CD4-positive, alpha-beta T cell treated with Interleukin-1 beta for 1 hour (primary cell): ENCODE results near the gene CCDC184.
"Not testable (repeated sequence)": the region's sequence is repeated elsewhere in the genome, so short reads cannot be mapped to it uniquely, and the experiment has no call there.

ENCODE experiments used
- DNase-seq, 2 donors: peaks; one replicate each; pipeline ENCODE4 v3.0.0-alpha.2; 2020 to 2022

The CCDC184 gene

DNA sequence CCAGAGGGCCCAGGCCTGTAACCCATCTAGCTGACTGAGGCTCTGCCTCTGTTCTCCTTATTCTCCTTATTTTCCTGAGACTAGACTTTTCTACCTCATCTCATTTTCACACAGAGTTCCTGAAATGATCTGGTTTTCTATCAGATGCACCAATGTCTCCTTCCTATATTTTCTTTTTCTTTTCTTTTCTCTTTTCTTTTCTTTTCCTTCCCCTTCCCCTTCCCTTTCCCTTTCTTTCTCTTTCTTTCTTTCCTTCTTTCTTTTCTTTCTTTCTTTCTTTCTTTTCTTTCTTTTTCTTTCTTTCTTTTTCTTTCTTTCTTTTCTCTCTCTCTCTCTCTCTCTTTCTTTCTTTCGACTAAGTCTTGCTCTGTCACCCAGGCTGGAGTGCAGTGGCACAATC, 3.0 kb upstream of the CCDC184 start:
- no peak for DNase-seq

DNA sequence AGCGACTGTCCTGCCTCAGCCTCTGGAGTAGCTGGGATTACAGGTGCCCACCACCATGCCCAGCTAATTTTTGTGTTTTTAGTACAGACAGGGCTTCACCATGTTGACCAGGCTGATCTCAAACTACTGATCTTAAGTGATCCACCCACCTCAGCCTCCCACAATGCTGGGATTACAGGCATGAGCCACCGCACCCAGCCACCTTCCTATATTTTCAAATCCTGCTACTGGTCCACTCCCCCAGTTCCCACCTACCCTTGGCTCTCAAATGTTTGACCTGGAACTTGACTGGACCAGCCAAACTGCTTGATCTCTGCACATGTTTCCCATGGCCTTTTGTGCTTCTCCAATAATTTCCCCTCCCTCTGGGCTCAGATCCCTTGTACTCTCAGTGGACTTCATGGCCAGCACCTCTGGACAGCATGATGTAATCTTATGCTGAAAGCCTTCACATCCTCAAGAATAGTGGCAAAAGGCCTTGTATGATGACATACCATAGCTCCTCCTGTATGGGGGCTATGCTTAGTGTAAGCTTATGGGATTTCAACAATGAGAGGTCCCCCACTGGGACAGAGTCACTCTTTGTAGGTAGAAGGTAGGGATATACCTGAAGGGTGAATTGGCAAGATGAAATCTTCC, 2.5 kb upstream of the CCDC184 start:
- no peak for DNase-seq

DNA sequence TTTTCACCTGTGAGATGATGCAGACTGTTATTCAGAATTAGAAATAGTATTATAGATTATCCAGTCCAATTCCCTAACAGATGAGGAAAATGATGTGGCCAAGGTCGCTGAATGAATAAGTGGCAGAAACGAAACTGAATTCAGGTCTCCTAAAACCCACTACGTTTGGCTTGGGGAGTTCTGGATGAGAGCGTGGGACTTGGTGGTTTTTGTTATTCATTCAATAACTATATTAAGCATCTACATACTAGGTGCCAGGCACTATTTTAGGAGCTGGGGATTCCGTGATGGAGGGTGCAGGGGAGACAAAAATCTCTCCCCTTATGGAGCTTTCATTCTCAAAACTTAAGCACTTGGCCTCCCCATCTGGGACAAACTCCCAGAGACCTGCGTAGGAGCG, 813 bp upstream of the CCDC184 start:
- DNase-seq, result no peak

DNA sequence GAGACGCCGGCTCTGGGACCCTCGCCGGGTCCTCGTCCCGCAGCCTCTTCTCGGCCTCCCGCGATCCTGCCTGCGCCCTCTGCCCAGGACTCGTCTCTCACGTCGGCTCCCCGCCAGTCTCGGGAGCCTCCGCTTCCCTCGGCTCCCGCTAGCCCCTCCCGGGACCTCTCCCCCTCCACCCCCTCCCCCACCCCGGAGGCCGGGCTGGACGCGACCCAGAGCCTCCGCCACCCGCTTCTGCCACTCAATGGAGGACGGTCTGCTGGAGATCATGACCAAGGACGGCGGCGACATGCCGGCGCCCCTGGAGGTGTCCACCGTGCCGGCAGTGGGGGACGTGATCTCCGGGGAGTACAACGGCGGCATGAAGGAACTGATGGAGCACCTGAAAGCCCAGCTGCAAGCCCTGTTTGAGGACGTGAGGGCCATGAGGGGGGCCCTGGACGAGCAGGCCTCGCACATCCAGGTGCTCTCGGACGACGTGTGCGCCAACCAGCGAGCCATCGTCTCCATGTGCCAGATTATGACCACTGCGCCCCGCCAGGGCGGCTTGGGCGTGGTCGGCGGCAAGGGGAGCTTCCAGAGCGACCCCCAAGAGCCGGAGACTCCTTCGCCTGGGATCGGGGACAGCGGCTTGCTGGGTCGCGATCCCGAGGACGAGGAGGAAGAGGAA, 568 bp downstream of the CCDC184 start:
- peak; percentile 20 to 33 for DNase-seq

DNA sequence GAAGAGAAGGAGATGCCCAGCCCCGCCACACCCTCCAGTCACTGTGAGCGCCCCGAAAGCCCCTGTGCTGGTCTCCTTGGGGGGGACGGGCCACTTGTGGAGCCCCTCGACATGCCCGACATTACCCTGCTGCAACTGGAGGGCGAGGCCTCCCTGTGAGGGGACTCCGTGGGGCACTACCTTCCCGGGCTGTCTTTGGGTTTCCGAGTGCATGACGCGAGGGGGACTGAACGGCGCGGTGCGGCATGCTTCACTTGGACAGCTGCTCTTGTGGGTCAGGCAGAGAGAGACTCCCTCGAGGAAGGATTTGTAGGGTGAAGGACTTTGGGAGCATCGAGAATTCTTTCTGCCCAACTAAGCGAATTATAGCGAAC, 1.1 kb downstream of the CCDC184 start:
- no peak for DNase-seq

DNA sequence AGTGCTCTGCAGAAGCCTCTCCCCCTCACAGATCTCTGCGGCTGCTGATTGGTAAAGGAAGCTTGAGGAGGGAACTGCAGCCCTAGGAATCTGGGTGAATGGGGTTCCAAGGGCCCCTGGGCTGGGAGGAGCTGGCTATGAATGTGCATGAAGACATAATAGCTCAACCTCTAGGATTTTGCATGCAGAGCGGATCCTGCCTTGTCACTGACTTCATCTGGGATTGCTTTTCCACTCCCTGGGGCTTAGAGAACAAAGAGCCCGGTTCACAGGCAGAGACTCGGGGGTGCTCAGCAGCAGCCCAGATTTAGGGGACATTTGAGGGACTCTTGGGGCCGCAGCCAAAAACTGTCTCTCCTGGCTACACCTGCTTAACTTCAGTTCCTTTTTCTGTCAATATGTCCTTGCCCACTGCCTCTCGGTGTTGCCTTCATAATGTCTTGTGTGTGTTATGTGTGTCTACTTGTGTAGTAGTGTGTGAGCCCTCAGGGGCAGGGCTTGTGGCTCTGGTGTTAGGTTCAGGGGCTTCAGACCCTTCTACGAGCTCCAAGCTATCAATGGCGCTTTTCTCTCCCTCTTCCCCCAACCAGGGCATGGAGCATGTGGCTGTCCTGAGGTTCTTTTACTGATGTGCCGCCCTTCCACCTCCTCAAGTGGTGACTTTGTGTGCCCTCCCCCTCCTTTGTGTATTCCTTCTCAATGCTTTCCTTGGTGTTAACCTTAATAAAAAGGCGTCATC, 1.9 kb downstream of the CCDC184 start:
- DNase-seq, result no peak

DNA sequence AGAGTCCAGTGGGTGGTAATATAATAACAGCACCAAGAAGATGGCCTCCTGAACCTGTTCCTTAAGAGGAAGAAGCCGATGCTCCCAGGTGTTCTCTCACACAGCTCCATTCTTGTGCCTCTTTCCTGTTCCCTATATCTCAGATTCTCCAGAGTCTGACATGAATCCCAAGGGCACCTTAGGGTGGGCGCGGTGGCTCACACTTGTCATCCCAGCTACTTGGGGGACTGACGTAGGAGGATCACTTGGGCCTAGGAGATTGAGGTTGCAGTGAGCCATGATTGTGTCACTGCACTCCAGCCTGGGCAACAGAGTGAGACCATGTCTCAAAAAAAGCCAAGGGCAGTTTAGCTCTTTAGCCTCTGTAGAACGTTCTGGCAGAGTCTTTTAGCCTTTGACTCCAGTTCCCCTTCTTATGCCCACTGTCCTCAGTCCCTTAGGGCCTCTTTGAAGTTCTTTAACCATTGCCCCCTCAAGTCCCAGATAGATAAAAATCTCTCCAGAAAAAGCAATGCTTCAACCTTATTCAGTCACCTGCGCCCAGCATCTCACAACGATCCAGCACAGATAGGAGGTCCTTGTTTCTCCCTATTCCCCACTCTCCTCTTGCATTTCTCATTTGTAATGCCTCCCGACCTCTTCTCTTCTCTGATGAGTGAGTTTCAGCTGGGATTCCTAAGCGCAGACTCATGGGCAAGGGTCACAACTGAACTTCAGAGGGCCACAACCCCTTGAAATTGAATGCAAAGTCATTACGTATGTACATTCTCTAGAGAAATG, 4.7 kb downstream of the CCDC184 start:
- DNase-seq, result no peak

DNA sequence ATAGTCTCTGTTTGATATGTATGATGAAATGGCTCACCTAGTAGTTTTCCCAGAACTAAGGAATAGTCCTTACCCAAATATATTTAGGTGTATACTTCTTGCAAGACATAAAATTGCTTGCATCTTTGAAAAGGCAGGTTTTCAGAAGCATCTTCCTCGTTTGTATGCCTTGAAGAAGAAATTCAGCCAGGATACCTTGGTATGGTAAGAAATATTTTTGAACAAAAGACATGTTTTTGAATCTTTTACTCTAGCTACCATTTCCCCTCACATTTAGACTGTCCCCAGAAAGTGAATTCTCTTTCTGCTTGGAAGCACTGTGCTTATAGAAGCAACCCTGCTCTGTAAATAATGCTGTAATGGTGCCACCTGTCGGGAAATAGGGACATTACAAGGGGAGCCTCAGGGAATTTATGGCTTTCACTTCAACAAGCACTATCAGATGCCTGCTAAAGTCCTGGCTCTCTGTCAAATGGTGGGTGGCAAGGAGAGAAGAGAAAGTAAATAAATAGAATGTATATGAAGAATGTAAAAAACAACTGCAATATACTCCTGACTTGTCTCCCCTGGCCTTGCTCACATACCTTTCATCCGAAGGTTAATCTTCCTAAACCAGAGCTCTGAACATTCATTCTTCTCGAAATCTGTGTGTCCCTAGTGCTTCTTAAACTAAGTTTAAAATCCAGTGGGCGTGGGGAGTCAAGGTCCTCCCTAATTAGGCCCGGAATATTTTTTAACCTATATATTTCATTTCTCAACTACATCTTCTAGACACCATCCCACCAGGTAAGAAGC, 6.1 kb downstream of the CCDC184 start:
- DNase-seq, result peak; percentile 64 to 81

DNA sequence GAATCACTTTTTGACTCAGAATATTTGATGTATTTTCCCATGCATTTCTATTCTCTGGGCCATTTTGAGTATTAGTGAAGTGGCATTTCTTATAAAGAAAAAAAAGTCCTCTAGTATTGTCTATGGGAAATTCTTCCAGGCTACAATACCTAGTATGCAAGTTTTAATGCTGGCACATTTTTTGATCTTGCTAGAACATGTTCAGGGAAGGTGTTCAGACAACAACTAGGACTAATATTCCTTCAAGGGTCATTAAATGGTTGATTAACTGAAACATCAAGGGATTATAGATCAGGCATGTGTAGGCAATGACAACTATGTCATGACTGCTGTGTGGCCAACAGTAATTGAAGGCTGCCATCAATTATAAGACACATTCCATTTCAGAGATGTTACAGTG, 7.7 kb downstream of the CCDC184 start:
- DNase-seq, result no peak

DNA sequence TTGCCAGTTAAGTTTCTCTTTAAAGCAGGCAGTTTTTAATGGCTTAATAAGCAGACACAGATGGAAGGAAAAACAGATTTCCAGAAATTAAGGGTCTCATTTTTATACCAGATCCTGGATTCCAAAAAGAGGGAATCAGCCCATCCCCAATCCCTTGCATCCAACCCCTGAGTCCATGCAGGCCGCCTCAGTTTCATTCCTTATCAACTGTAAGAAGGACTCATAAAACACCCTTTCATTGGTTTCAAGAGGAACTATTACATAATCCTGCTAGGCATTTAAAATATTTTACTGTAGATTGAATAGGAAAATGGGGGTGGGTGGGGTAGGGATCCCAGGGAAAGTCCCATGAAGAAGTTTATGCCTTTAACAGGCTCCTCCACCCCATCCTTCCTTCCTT, 9.4 kb downstream of the CCDC184 start:
- no peak for DNase-seq

DNA sequence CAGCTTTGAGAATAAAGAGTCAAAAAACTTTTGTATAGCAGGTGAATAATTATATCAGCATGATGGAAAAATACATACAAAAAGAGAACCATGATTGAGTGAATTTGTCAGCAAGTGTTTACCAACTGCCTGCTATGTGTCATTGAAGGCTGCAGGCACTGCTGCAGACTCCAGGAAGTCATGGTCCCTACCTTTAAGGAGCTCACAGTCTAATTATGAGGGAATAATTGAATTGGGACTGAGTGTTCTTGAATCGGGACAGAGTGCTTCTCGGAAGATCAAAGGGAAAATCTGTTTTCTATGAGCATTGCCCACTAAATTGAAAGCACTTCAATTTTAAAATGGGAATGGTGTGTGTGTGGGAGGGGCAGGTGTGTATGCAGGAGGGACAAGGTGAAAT, 10.2 kb downstream of the CCDC184 start:
- no peak for DNase-seq

DNA sequence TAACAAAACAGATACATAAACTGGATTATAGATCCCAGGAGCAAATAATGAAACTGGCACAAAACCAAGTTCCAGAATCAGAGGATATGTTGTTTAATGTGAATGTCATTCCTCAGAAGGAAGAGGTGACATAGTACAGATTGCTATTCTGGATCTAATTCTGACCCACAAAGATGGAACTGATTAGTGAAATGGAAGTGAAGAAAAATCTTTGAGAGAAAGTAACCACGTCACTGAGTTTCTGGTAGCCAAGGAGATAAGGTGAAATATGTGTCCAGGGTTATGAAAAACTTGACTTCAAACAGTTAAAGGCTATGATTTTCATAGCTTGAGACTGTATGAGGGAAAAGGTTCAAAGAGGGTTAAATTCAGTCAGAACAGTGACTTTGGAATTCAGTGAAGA, 11.4 kb downstream of the CCDC184 start:
- DNase-seq, result no peak

DNA sequence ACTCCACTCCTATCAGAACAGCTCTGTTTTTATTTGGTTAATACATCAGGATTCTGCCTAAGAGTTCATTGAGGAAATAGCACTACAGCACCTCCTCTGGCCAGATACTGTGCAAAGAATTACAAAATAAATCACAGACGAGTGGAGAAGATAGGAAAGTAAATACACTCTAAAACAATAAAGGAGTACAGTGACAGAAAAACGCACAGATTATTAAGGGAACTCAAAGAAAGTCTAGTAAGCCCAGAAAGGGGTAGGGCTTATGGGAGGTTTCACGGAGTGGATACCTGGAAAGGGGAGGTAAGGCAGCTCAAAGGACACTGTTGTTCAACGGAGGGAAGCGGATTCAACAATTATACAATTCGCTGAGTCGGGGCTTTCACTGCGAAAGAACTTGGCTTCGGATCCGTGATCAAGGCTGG, 14.1 kb downstream of the CCDC184 start:
- peak; percentile 3 to 53 for DNase-seq

DNA sequence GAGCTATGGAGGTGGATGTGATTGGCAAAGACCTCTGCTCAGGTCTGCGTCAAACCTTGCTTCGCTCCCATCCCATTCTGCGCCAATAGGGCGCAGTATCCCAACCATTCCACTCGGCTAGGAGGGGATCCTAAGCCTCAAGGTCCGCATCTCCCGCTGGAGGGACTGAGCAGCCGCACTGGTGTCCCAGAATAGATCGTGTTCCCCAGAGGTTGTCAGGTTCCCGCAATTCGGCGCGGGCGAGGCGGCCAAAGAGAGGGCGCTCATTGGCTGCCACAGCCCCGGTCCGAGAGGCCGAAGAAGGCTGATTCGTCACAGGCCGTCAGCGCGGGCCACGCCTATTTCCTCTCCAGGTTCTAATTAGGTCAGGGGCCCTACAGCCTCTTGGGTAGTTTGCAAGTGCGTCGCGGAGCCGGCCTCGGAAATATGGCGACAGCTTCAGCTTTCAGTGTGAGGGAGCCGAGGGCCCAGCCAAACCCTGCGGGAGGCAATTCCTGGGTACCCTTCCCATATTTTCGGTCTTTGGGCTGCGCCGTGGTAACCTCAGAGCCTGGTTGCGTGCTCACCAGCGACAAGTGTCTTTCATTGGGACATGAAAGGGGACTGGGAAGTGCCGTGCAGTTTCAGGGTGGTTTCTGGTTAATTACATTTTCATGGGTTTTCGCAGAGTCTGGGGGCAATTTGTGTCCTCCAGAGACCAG, 14.7 kb downstream of the CCDC184 start:
- peak; percentile 94 for DNase-seq

DNA sequence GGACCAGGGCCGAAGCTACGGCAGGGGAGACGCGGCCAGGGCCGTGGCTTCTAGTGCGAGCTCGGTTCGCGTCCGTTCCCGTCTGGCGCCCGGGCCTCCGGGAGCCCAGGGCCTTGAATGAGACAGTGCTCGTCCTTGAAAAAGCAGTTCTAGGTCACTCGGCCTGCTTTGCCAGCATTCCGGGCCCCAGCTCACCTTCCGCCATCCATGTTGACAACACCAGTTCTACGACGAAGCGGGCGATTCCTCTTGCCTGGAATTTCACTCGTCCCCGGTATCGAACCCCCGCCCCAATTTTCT, 15.2 kb downstream of the CCDC184 start:
- peak in 1 of 2 donors; percentile 11 for DNase-seq

DNA sequence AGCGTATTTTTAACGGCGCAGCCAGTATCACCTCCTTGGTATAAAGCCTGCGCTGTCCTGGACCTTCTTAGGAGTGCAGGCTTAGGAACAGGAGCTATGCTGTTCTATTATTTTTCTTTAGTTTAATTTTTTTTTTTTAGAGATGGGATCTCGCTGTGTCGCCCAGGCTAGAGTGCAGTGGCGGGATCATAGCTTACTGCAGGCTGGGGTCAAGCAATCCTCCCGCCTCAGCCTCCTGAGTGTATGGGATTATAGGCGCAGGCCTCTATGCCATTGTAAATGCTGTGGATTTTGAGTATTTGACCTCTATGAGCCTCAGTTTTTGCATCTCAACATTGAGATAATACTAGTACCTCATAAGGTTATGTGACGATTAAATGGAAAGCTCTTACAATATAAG, 15.5 kb downstream of the CCDC184 start:
- no peak for DNase-seq

DNA sequence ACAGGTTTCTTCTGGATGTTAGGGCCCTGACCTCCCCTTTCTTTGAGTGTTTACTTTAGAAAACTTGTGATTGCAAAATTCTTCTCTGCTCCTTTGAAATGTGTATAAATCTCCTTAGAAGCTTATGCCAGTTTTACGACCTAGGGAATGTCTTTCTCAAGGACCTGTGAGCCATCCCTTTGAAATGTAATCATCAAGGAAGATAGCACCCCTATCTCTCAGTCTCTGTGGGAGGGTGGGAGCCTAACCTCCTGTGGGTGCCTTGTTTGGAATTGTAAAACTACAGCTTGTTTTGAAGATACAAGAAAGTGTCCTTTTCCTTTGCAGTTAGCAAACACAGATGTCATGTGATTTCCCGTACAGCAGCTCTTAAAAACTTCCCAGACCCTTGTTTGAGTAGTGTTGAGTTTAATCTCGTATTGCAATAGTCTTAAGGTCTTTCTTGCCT, 16.4 kb downstream of the CCDC184 start:
- DNase-seq, result no peak

DNA sequence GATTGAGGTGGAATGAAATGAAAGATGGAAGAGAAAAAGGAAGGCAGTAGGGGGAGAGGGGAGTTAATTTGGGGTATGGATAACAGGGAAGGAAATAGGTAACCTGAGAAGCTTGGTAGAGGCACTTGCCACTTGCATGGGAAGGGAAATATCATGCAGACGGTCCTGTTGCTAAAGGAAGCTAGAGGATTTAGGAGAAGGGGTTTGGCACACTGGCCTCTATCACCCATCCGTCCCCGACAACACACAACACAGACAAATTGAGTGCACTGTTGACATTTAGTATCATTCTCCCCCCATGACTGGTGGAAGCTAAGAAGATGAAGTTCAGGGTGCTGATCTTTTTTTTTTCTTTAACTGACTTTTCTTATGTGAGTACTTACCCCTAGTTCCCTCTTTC, 17.6 kb downstream of the CCDC184 start:
- no peak for DNase-seq

DNA sequence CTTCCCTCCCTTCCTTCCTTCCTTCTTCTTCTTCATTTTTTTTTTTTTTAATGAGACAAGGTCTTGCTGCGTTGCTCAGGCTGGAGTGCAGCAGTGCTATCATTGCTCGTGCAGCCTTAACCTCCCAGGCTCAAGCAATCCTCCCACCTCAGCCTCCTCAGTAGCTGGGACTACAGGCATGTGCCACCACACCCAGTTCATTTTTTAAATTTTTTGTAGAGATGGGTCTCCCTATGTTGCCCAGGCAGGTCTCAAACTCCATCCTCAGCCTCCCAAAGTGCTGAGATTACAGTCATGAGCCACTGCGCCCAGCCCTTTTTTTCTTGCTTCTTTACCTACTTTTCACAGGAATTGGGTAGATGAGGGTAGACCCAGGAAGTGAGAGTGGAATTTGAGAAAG, 18.1 kb downstream of the CCDC184 start:
- no peak for DNase-seq

DNA sequence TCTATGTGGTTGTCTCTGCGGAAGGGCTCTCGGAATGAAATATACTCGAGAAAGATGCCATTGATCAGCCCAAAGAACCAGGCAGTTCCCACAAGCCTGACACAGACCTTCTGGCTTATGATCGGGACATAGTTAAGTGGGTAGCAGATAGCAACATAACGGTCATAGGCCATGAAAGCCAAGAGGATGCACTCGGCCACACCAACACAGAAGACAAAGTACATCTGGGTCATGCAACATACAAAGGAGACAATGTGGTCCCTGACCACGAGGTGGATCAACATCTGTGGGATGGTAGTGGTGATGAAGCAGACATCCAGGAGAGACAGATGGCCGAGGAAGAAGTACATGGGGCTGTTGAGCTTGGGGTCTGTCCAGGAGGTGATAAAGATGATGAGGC, 19.3 kb downstream of the CCDC184 start:
- no peak for DNase-seq

DNA sequence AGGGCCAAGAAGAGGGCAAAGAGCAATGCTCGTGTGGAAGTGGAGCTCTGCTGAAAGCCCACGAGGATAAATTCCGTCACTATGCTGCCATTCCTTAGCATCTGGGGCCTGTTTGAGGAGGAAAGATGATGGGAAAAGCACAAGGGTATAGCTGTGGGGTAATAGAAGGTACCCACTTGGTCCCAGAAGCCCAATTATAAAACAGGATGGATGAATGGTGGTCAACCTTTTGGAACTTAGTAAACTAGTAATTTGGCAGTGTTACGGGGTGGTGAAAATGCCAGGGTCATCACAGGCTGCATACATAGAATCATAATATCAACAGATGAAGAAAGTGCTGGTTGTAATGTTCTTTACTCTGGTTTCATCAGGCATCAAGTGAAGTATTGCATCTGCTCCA, 19.7 kb downstream of the CCDC184 start, which contains the start of gene OR10AD1:
OR10AD1 (minus strand) TSS at position 101 of the 400 bp plus-strand sequence; CDS start at position 101, 0 bp downstream.
- DNase-seq, result no peak

DNA sequence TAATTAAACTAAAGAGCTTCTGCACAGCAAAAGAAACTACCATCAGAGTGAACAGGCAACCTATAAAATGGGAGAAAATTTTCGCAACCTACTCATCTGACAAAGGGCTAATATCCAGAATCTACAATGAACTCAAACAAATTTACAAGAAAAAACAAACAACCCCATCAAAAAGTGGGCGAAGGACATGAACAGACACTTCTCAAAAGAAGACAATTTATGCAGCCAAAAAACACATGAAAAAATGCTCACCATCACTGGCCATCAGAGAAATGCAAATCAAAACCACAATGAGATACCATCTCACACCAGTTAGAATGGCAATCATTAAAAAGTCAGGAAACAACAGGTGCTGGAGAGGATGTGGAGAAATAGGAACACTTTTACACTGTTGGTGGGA, 26.1 kb downstream of the CCDC184 start:
- DNase-seq, result not testable (repeated sequence)
